ENCODE measurements around the gene PPM1M.
A peak's percentile ranks its signal among the peaks of the same experiment; 100 is the strongest.
"Not testable (repeated sequence)": the region's sequence is repeated elsewhere in the genome, so short reads cannot be mapped to it uniquely, and the experiment has no call there.

PPM1M gene

GRCh38 chr3:52246728-52247408, 1.3 kb downstream of the PPM1M start:
- no peak for DNase-seq (ENCODE audit: low read depth)

- no peak for DNase-seq (ENCODE audit: low read depth)
These were observed 2.0 kb downstream of the PPM1M start for GRCh38 chr3:52247409-52248164.

GRCh38 chr3:52248165-52248541, 2.6 kb downstream of the PPM1M start:
- no peak for DNase-seq (ENCODE audit: low read depth)

- DNase-seq (ENCODE audit: low read depth) = no peak
These were observed 3.4 kb downstream of the PPM1M start for GRCh38 chr3:52248816-52249547.

GRCh38 chr3:52249683-52250082, 4.1 kb downstream of the PPM1M start:
- DNase-seq (ENCODE audit: low read depth) = no peak

- DNase-seq (ENCODE audit: low read depth) = no peak
These were observed 4.6 kb downstream of the PPM1M start for GRCh38 chr3:52250122-52250521.

GRCh38 chr3:52253314-52254304, 8.1 kb downstream of the PPM1M start:
- DNase-seq (ENCODE audit: low read depth) = peak; percentile 64

- no peak for DNase-seq (ENCODE audit: low read depth)
These were observed 9.0 kb downstream of the PPM1M start for GRCh38 chr3:52254608-52255007.

- DNase-seq (ENCODE audit: low read depth) = no peak
These were observed 10.6 kb downstream of the PPM1M start for GRCh38 chr3:52256159-52256558.

GRCh38 chr3:52256622-52257021, 11.1 kb downstream of the PPM1M start:
- DNase-seq (ENCODE audit: low read depth) = no peak

- DNase-seq (ENCODE audit: low read depth) = no peak
These were observed 12.4 kb downstream of the PPM1M start for GRCh38 chr3:52257911-52258310.

GRCh38 chr3:52259035-52259434, 13.5 kb downstream of the PPM1M start:
- DNase-seq (ENCODE audit: low read depth) = no peak

GRCh38 chr3:52259448-52259847, 13.9 kb downstream of the PPM1M start:
- DNase-seq (ENCODE audit: low read depth) = no peak

GRCh38 chr3:52262447-52262846, 16.9 kb downstream of the PPM1M start:
- DNase-seq (ENCODE audit: low read depth) = no peak

GRCh38 chr3:52265387-52265786, 19.8 kb downstream of the PPM1M start:
- DNase-seq (ENCODE audit: low read depth) = no peak

- no peak for DNase-seq (ENCODE audit: low read depth)
These were observed 22.5 kb downstream of the PPM1M start for GRCh38 chr3:52268036-52268435.

- DNase-seq (ENCODE audit: low read depth) = no peak
These were observed 24.2 kb downstream of the PPM1M start for GRCh38 chr3:52269776-52270175.

- no peak for DNase-seq (ENCODE audit: low read depth)
These were observed 24.7 kb downstream of the PPM1M start for GRCh38 chr3:52270252-52270754.

- not testable (repeated sequence) for DNase-seq (ENCODE audit: low read depth)
These were observed 26.6 kb downstream of the PPM1M start for GRCh38 chr3:52272172-52272571.

GRCh38 chr3:52272831-52273230, 27.3 kb downstream of the PPM1M start:
- no peak for DNase-seq (ENCODE audit: low read depth)

- not testable (repeated sequence) for DNase-seq (ENCODE audit: low read depth)
These were observed 29.2 kb downstream of the PPM1M start for GRCh38 chr3:52274781-52275180.

All from stimulated activated CD8-positive, alpha-beta memory T cell treated with anti-CD3 and anti-CD28 coated beads, Interleukin-12 subunit alpha, Interleukin-12 subunit beta, amount 100 ng/mL, for 1 hour (primary cell).